ENCODE measurements around the gene SORBS2.

GRCh38 chr4:185744488-185744862 is 67.5 kb downstream of the SORBS2 start:
- TF ChIP-seq CTCF (conservative IDR thresholded peaks at IDR 0.05; ENCODE audit: low read depth, low read length) = no peak
- no peak for TF ChIP-seq MAFK (IDR thresholded peaks at IDR 0.05; ENCODE audit: low read depth, low read length)
- TF ChIP-seq MAZ (IDR thresholded peaks at IDR 0.05; ENCODE audit: borderline replicate concordance, low read depth, low read length) = no peak
- no peak for TF ChIP-seq POLR2A (IDR thresholded peaks at IDR 0.05; ENCODE audit: low read depth, low read length)

All from IMR-90 (cell line).